PC-9 (cell line): ENCODE measurements around the gene HES2. TPM values are rescaled to one million over a fixed set of nuclear protein-coding genes. Genes with fewer than 3 reads are reported as not detected.

Experiments
- BruUV-seq: library from RNA; stranded (reverse); fragments of 400-500 nt; replicated peaks from 2 replicates; lab custom pipeline; 2021; lab: Mats Ljungman, UMichigan
- CTCF ChIA-PET: fragments of 300-600 bp; sonication (Branson Sonifier 250); formaldehyde crosslinking; loops from one replicate; lab custom pipeline; 2022; ENCODE audit warnings: antibody characterized with exemption; lab: Charles Lee
- POLR2A ChIA-PET: fragments of 300-600 bp; sonication (Branson Sonifier 250); formaldehyde crosslinking; loops from one replicate; lab custom pipeline; 2022; ENCODE audit warnings: antibody characterized with exemption; ENCODE audit not compliant: unreplicated experiment; lab: Charles Lee
- DNase-seq, 2 experiments: peaks; one replicate each; pipeline versions ENCODE4 v3.0.0 to v3.0.0-alpha.2; 2015 to 2022; ENCODE audit warnings: mixed read lengths in 1 of 2
- H2AFZ ChIP-seq: fragments of 200-600 bp; sonication (generic); 2 replicates; pipeline ENCODE4 v1.8.1; 2017; ENCODE audit warnings: antibody characterized with exemption
- H3F3A ChIP-seq: fragments of 200-600 bp; sonication (generic); 2 replicates; pipeline ENCODE4 v1.8.1; 2017; ENCODE audit warnings: antibody characterized with exemption, mild to moderate bottlenecking, low read depth; ENCODE audit not compliant: insufficient read depth
- H3K27ac ChIP-seq: fragments of 200-600 bp; sonication (generic); 2 replicates; pipeline ENCODE4 v1.6.1; 2016; ENCODE audit warnings: mixed run types
- H3K27me3 ChIP-seq: fragments of 200-600 bp; sonication (generic); 2 replicates; pipeline ENCODE4 v1.6.1; 2016; ENCODE audit warnings: low read depth, mixed run types; ENCODE audit not compliant: insufficient read depth
- H3K36me3 ChIP-seq: fragments of 200-600 bp; sonication (generic); 2 replicates; pipeline ENCODE4 v1.6.1; 2016; ENCODE audit warnings: low read depth, mixed run types
- H3K4me1 ChIP-seq: fragments of 200-600 bp; sonication (generic); replicated peaks from 2 replicates; pipeline ENCODE4 v1.6.1; 2016; ENCODE audit warnings: mixed run types; ENCODE audit not compliant: insufficient read depth
- H3K4me2 ChIP-seq: fragments of 200-600 bp; sonication (generic); 2 replicates; pipeline ENCODE4 v1.6.1; 2017; ENCODE audit warnings: mixed run types
- H3K4me3 ChIP-seq: fragments of 200-600 bp; sonication (generic); 2 replicates; pipeline ENCODE4 v1.6.1; 2016; ENCODE audit warnings: mixed run types
- H3K79me2 ChIP-seq: fragments of 200-600 bp; sonication (generic); 2 replicates; pipeline ENCODE4 v1.6.1; 2017; ENCODE audit warnings: low read depth, mixed run types
- H3K9me2 ChIP-seq: fragments of 200-600 bp; sonication (generic); 2 replicates; pipeline ENCODE4 v1.8.1; 2017; ENCODE audit warnings: mild to moderate bottlenecking; ENCODE audit not compliant: insufficient read depth
- H3K9me3 ChIP-seq: fragments of 200-600 bp; sonication (generic); 2 replicates; pipeline ENCODE4 v1.8.1; 2016; ENCODE audit warnings: low read depth; ENCODE audit not compliant: insufficient read depth
- H4K20me1 ChIP-seq: fragments of 200-600 bp; sonication (generic); 2 replicates; pipeline ENCODE4 v1.8.1; 2017; ENCODE audit not compliant: insufficient read depth
- CTCF ChIP-seq: fragments of 200-600 bp; sonication (generic); conservative IDR thresholded peaks from 2 replicates; pipeline ENCODE4 v1.6.1; 2017; ENCODE audit warnings: mixed run types, antibody characterized with exemption, mild to moderate bottlenecking, moderate library complexity
- EZH2 ChIP-seq: fragments of 200-600 bp; sonication (generic); IDR thresholded peaks from 2 replicates; pipeline ENCODE4 v1.8.0; 2017; ENCODE audit warnings: antibody characterized with exemption, low read depth
- intact Hi-C: fragments of 100-400 bp; cut with micrococcal nuclease; formaldehyde crosslinking; loops from one replicate; pipeline ENCODE4 v1.10.0; 2022; ENCODE audit not compliant: unreplicated experiment
- total RNA-seq: library from RNA; stranded (reverse); gene quantifications from 2 replicates; pipeline ENCODE4 v1.2.3, GENCODE V29; 2021

HES2 gene
- total RNA-seq, 1 experiment from 2014 or later = 2.1 TPM

- Histone ChIP-seq H3K27me3 (no peaks in the 10 kb centered on the region), H3K9me2 (no peaks in the 10 kb centered on the region), H3K4me1 (no peaks in the 10 kb centered on the region), H3K36me3 (no peaks in the 10 kb centered on the region), H3K4me2 (no peak overlapping the region), H3F3A (no peaks in the 10 kb centered on the region), H3K4me3 (no peak overlapping the region), H4K20me1 (no peaks in the 10 kb centered on the region), H2AFZ (no peak overlapping the region), H3K79me2 (no peaks in the 10 kb centered on the region), H3K27ac (no peak overlapping the region), H3K9me3 (no peaks in the 10 kb centered on the region)
- intact Hi-C loops = no loop called here
- BruUV-seq = no TSS peak
- POLR2A ChIA-PET = no interaction called here
- no peak for DNase-seq
- CTCF ChIA-PET = no interaction called here
- TF ChIP-seq EZH2 (no peak), CTCF (no peak)
These were observed 42.1 kb upstream of the HES2 start for GRCh38 chr1:6461538-6462411.

GRCh38 chr1:6461051-6461530 is 41.4 kb upstream of the HES2 start:
- no TSS peak for BruUV-seq
- Histone ChIP-seq H3K4me1 (no peaks in the 10 kb centered on the region), H3K4me3 (no peak overlapping the region), H3F3A (no peaks in the 10 kb centered on the region), H3K27ac (no peak overlapping the region), H3K4me2 (no peak overlapping the region), H2AFZ (no peak overlapping the region), H3K27me3 (no peaks in the 10 kb centered on the region), H3K9me3 (no peaks in the 10 kb centered on the region), H3K36me3 (no peaks in the 10 kb centered on the region), H3K9me2 (no peaks in the 10 kb centered on the region), H4K20me1 (no peaks in the 10 kb centered on the region), H3K79me2 (no peaks in the 10 kb centered on the region)
- ChIA-PET POLR2A (no interaction called here), CTCF (no interaction called here)
- DNase-seq = no peak
- TF ChIP-seq CTCF (no peak), EZH2 (no peak)
- intact Hi-C loops = no loop called here

- TF ChIP-seq CTCF (no peak), EZH2 (no peak)
- H2AFZ ChIP-seq = no peak overlapping the region
- no peaks in the 10 kb centered on the region for H3F3A ChIP-seq
- no peak overlapping the region for H3K27ac ChIP-seq
- no peaks in the 10 kb centered on the region for H3K4me1 ChIP-seq
- H3K4me2 ChIP-seq = no peak overlapping the region
- CTCF ChIA-PET = no interaction called here
- H3K27me3 ChIP-seq = no peaks in the 10 kb centered on the region
- no peak overlapping the region for H3K4me3 ChIP-seq
- POLR2A ChIA-PET = no interaction called here
- no TSS peak for BruUV-seq
- no peaks in the 10 kb centered on the region for H3K9me3 ChIP-seq
- intact Hi-C loops = no loop called here
- H3K36me3 ChIP-seq = no peaks in the 10 kb centered on the region
- no peaks in the 10 kb centered on the region for H3K9me2 ChIP-seq
- no peak for DNase-seq
- no peaks in the 10 kb centered on the region for H3K79me2 ChIP-seq
- no peaks in the 10 kb centered on the region for H4K20me1 ChIP-seq
These were observed 40.8 kb upstream of the HES2 start for GRCh38 chr1:6460301-6461050.
